DMS153 treated with DMSO at 0.1 percent for 48 hours (cell line): ENCODE results near the gene NSD1.
"Not testable (repeated sequence)": the region's sequence is repeated elsewhere in the genome, so short reads cannot be mapped to it uniquely, and the experiment has no call there.

ENCODE experiments used
- DNase-seq: peaks from one replicate; lab custom pipeline; 2025; ENCODE audit not compliant: unreplicated experiment; lab: John Stamatoyannopoulos, UW

The NSD1 gene

GRCh38 chr5:177325868-177326381 lies 192.4 kb downstream of the NSD1 start:
- no peak for DNase-seq

DNA sequence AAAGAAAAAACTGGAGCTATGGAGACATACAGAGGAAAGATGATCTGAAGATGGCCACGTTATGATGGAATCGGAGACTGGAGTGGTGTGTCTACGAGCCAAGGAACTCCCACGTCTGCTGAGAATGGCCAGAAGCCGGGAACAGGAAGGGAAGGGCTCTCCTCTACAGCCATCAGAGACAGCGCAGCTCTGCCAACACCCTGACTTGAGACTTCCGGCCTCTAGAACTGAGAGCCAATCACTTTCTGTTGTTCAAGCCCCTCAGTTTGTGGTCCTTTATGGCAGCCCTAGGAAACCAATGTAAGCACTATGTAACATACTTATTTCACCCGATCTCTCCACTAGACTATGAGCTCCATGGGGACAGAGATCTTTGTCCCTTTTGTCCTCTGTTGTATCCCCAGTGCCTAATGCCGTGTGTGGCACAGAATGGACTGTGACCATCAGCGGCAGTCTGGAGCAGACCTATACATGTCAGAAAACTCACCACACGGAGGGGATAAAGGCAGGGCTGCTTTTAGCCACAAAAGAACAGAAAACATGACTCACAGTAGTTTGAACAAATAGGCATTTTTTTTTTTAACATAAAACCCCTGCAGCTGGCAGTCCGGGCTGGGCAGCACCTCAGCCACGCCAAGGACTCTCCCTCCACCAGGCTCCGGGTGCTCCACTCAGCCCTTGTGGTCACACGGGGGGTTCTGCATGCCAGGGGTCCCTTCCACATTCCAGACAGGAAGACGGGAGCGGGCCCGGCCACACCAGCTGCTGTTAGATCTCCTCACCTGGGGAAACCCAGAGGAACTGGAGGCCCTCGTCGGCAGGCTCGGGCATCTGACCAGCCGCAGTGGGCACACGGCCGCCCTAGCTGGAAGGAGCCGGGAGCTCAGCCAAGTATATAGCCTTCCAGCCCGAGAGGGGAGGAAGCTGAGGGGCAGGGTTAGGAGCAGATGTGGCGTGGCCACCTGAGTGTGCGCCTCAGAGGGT lies 194.3 kb downstream of the NSD1 start:
- no peak for DNase-seq

DNA sequence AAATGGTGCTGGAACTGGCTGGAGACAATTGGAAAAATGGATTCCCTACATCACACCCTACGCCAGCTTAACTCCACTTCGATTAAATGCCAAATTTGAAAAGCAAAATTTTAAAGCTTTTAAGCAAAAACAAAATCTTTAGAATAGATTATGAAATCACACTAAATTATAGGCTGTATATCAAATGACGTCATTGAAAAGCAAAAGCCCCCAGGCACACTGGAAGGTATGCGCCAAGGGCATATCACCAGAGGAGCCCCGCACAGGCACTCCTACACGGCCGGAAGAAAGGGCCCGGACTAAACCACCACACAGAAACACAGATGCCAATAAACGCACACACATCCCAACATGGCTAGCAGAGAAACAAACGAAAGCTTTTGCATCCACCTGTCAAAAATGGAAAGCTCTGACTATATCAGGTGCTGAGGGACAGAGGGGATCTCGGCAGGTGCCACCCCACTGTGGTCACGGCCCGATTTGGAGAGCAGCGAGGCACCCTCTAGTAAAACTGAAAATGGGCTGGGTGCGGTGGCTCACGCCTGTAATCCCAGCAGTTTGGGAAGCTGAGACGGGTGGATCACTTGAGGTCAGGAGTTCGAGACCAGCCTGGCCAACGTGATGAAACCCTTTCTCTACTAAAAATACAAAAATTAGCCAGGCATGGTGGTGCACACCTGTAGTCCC lies 195.1 kb downstream of the NSD1 start:
- DNase-seq, result no peak

DNA sequence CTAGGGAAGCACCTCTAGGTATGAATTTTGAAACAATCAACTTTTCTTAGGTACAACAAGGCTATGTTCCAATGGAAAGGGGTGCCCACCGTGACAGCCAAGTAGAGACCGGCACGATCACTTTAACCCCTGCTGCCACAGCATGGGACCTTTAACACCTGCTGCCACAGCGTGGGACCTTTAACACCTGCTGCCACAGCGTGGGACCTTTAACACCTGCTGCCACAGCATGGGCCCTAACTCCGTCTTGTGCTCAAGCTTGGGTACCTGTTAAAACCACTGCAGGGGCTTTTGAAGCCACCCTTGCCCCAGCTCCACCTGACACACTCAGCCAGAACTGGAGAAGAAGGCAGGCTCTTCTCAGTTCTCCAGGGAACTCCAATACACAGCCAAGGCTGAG lies 196.3 kb downstream of the NSD1 start:
- DNase-seq, result no peak

DNA sequence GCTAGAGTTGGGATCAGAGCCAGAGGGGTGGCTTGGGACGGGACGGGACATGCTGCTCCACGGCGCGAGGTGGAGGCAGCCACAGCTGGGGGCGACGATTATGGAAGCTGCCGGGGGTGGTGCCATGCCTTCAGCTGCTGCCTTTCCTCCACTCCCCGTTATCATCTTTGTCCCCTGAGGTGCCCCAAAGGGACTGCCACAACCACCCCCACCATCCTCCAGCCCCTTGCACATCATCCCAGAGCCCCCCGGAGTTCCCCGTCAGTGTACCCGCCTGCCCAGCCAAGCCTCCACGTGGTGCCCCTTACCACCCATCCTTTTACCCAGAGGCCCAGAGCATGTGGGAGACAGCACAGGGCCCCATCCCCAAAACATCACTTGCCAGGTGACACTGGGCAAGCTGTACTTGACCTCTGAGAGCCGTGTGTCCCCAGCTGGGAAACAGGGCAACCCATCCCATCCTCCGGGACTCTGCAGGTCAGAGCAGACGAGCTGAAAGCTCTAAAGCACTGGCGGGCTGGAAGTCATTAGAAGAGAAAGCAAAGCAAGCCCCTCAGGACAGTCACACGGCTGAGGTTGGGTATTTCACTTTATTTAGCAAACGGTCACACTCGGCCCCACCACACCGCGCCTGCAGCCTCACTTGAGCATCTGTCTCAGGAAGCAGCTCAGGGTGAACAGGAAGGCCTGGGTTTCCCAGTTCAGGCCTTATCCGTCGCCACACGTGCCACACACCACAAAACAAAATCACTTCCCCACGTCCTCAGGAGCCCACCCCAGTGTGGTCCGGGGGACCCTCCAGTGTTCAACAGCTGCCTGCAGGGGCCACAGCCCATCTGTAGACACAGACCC lies 197.6 kb downstream of the NSD1 start:
- no peak for DNase-seq

DNA sequence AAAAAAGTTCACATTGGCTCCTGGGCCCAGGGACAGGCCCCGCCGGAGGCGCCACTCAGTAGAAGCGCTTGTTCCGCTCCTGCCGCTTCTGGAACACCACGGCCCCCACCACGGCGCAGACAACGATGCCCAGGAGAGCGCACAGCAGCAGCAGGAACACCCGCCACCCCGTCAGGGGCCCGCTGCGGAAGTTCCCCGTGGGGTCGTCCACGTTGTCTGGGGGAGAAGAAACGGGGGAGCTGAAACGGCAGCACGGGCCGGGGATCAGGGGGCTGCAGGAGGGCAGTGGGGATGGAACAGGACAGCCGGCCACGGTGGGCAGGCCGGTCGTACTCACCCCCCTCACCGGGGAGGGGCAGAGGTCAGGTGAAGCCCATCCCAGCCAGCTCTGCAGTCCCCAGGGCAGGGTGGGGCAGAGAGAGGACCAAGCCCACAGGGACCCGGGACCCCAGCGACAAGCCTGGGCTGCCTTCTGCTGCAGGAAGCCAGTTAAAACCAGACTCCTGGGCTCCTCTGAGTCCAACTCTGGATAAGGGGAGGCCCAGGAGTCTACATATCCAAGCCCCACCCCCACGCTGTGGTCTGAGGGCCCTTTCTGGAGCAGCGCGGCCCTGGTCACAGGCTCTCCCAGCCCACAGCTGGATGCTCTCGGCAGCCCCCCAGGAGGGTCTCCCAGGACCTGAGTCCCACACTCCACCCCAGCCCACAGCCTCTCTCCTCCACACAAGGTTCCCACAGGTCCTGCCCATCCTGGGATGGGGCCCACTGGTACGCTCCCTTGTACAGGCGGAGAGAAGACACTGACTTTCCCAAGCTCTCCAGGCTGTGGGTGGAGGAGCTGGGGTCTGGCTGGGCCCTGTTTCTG lies 198.7 kb downstream of the NSD1 start:
- DNase-seq, result no peak

GRCh38 chr5:177332896-177333260 lies 199.3 kb downstream of the NSD1 start:
- no peak for DNase-seq

GRCh38 chr5:177333420-177334154 lies 200.0 kb downstream of the NSD1 start:
- DNase-seq, result no peak

- DNase-seq, result no peak
These were observed 200.6 kb downstream of the NSD1 start for GRCh38 chr5:177334155-177334551.

DNA sequence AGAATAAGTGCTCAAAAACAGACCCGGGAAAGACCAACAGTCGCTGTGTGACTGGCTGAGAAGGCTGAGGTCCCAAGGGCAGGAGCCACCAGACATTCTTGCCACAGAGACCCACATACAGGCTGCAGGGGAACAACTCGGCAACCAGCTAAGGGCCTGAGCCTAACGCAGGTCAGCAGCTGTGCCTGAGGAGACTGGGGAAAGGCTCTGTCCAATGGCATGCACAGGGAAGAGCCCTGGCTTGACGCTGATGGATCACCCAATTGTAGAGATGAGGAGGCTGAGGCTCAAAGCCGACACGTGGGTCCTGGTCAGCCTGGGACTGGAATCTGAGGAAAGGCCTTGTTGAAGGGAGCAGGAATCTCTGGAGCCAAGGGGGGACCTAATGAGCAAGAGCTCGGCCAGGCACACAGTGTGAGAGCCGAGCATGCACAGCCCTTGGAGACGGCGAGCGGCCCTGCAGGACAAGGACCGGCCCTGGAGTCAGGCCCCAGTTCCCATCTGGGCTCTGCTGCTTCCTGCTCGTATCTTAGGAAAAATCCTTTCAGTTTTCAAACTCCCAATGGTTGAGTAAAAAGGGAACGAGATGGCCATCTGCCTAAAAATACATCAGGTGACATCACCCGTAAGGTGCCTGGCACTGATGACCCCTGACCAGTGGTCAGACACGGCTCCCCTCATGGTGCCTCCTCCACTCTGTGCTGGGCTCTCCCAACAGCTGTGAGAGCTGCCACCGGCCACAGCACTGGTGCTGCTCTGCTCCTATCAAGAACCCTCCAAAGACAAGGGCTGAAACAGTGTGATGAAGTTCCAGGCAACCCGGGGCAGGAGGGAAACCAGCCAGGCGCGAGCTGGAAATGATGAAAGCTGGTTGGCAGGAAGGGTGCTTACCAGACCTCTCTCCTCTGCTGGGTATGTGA lies 201.5 kb downstream of the NSD1 start:
- DNase-seq, result no peak

GRCh38 chr5:177335701-177336065 lies 202.1 kb downstream of the NSD1 start:
- no peak for DNase-seq

DNA sequence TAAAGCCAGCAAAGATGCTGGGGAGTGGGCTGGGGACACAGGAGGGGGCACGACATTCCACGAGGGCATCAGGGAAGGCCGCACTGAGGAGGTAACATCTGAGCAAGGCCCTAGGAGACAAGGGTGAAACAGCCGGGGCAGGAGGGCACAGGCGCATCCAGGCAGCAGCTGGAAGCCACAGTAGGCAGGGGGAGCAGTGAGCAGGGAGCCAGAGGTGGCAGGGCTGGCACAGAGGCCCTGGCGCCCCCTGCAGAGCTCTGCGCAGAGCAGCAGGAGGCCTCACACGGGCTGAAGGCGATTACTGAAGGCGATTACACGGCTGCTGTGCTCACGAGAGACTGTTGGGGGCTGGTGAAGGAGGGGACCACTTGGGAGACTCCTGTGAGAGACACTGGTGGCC lies 202.5 kb downstream of the NSD1 start:
- no peak for DNase-seq

- no peak for DNase-seq
These were observed 203.3 kb downstream of the NSD1 start for GRCh38 chr5:177336603-177337494.

DNA sequence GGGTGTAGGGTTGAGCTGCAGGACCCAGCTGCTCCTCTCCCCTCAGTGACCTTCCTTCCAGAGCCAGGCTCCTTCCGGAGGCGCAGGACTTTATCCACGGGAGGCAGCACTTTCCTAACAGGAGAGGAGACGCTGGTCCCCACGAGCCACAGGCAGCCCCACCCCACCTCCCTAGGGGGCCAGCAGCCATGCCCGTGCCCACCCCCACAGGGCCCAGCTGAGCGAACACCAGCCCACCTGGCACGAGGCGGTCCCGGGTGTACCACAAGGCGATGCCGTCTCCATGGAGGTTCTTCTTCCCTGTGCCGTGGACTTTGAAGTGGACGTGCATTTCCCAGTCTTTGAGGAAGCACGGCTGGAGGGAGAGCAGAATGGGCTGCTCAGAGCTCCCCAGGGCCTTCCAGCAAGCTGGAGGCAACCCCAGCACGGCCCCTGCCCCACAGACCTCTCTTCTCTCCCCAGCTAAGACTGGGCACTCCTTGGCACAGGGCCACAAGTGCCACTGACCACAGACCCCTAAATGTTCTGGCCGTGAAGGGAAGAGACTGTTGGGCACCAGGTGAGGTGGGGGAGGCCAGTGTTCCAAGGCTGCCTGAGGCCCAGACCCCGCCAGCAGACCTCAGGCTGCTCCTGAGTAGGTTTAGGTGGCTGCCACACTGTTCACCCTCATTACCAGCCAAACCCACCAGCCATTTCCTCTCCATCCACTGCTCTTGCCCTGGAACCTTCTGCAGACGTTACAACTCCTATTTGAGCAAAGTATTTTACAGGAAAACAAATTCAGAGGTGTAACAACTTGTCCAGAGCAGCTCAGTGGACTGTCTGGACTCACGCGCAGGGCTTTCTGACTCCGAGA lies 204.9 kb downstream of the NSD1 start:
- no peak for DNase-seq

GRCh38 chr5:177339107-177339638 lies 205.6 kb downstream of the NSD1 start:
- no peak for DNase-seq

DNA sequence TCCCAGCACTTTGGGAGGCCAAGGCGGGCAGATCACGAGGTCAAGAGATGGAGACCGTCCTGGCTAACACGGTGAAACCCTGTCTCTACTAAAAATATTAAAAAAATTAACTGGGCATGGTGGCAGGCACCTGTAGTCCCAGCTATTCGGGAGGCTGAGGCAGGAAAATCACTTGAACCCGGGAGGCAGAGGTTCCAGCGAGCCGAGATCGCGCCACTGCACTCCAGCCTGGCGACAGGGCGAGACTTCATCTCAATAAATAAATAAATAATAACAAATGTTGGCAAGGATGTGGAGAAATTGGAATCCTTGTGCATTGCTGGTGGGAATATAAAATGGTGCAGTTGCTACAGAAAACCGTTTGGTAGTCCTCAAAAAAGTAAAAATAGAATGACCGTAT lies 209.4 kb downstream of the NSD1 start:
- DNase-seq, result not testable (repeated sequence)
